ENCODE data around the gene CHCHD10. TPM values are rescaled to one million over a fixed set of nuclear protein-coding genes. Genes with fewer than 3 reads are reported as not detected.

The CHCHD10 gene
- polyA plus RNA-seq, 3 donors: 75.1 to 432 (median 284) TPM

DNA sequence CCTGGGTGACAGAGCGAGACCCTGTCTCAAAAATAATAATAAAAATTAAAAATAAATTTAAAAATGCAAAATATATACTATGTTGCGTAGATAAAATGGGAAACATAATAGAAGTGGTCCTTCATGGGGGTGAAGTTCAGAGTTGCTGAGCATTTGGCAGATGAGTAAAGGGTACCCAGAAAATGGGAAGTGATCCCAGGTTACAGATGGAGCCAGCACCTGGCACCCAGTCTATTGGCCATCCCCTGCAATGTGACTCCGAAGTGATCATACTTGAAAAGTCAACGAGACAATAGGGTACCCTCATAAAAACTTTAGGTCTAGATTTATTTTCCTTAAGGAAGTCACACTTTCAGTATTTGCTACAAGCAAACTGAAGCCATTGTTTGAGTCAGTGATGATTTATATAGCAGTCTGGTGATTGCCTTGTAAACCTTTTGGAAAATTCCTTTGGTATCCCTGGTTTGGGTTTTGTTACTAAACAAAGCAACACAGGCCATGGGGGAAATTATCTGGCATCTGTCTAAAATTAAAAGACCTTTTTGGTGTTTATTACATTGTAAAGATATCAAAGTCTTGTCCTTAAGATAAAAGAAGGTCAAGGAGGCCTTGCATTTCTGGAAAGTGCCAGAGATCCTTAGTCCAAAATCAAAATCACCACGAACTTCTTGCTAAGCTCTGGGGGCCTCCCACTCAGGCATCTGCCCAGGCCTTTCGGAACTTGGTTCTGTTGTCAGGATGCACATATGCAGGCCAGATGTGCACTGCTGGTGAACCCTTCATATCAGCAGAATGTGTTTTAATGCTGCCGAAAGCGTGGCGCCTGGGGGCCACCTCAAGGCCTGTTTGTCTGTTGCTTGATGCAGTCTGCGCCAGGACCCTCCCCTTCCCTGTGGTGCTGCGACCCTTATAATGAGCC is 23.3 kb upstream of the CHCHD10 start:
- H3K27ac ChIP-seq (ENCODE audit: low read depth, low read length): no peak overlapping the region
- WGBS, 3 donors: 59 to 69% (median 68%) methylated on average over 11 of the region's 11 CpGs

- no peak overlapping the region for H3K27ac ChIP-seq (ENCODE audit: low read depth, low read length)
- WGBS, 3 donors: 59 to 90% (median 89%) methylated on average over 4 of the region's 4 CpGs
These were observed 21.9 kb upstream of the CHCHD10 start for GRCh38 chr22:23789638-23790037.

DNA sequence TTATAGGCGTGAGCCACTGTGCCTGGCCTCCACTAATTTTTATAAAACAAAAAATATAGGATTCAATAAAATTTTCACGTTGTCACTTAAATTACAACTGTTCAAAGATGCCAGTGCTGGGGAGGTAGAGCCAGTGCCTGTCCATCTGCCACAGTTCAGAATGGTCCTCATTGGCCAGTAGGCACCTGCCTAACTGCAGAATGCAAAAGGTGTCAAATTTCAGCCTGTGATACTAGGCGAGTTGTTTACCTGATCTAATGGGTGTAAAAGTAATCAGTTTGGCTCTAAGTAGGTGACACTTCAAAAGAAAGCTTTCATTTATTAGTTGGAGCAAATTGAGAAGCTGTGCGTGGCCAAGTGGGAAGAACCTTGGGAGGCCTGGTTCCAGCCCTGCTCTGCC is 21.3 kb upstream of the CHCHD10 start:
- 38 to 88% (median 83%) methylated on average over 4 of the region's 4 CpGs for WGBS, 3 donors
- H3K27ac ChIP-seq (ENCODE audit: low read depth, low read length): no peak overlapping the region

GRCh38 chr22:23787910-23788309 is 20.1 kb upstream of the CHCHD10 start:
- no peak overlapping the region for H3K27ac ChIP-seq (ENCODE audit: low read depth, low read length)
- 58 to 66% (median 61%) methylated on average over 3 of the region's 3 CpGs for WGBS, 3 donors

DNA sequence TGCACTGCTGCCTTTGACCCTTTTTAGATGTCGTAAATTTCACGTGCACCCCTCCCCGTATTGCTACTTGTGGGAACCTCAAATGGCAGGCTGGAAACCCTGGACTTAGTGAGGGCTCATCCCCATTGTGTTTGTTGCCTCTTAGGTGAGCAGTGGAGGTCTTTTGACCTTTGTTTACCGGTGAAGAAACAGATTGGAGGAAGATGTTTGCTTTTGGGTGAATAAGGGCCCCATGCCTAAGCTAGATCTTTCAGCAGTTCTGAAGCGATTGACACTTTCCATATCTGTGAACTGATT is 19.8 kb upstream of the CHCHD10 start:
- H3K27ac ChIP-seq (ENCODE audit: low read depth, low read length): no peak overlapping the region

GRCh38 chr22:23786752-23787599 is 19.2 kb upstream of the CHCHD10 start, which contains the start of gene SMARCB1:
Gene SMARCB1, plus strand, starts transcription at chr22:23786966. Its CDS starts 204 bp downstream, at chr22:23787170.
- peak within 1 kb of the TSS; percentile 83 for H3K27ac ChIP-seq (ENCODE audit: low read depth, low read length)
- WGBS, 3 donors: 0 to 1% (median 0%) methylated on average over 76 to 97 of the region's 97 CpGs

More for the DNA sequence above, 19.8 kb upstream of the CHCHD10 start:
- WGBS, 3 donors: 1 to 5% (median 3%) methylated on average over 5 of the region's 5 CpGs

DNA sequence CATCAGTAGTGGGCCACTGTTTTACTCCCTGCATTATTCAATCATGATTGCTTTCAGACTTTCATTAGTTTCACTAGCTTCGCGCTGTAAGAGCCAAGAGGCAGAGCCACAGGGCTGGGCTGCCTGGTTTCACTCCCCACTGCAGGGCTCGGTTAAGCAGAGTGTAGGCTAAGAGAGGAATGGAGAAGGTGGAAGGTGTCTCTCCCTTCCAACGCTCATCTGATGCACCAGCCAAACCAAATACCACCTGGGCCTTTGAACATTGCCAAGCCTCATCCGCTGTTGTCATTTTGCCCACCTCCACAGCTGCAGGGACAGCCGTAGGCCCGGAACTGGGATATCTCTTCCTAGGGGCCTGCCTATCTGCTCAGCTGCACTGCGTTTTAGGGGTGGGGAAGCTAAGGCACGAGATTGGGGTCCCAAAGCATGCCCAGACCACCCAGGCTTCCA is 18.5 kb upstream of the CHCHD10 start:
- 41 to 53% (median 48%) methylated on average over 9 of the region's 9 CpGs for WGBS, 3 donors
- H3K27ac ChIP-seq (ENCODE audit: low read depth, low read length): no peak overlapping the region

DNA sequence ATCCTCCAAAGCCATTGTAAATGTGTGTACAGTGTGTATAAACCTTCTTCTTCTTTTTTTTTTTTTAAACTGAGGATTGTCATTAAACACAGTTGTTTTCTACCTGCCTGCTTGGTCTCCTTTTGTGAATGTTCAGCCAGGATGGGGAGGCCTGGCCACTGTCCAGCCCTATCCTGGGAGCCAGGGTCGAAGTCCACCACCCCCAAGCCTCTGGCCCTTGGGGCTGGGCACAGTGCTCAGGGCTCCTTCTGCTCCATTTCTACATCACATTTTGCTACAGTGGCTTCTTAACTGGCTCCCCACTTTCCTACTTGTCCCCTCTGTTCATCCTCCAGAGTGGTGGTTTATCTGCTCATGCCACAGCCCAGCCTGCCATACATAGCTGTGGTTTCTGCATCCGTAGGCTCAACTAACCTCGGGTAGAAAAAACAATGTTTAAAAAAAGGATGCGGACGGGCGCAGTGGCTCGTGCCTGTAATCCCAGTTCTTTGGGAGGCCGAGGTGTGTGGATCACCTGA is 16.5 kb upstream of the CHCHD10 start:
- WGBS, 3 donors: 52 to 67% (median 53%) methylated on average over 8 of the region's 8 CpGs
- no peak overlapping the region for H3K27ac ChIP-seq (ENCODE audit: low read depth, low read length)

DNA sequence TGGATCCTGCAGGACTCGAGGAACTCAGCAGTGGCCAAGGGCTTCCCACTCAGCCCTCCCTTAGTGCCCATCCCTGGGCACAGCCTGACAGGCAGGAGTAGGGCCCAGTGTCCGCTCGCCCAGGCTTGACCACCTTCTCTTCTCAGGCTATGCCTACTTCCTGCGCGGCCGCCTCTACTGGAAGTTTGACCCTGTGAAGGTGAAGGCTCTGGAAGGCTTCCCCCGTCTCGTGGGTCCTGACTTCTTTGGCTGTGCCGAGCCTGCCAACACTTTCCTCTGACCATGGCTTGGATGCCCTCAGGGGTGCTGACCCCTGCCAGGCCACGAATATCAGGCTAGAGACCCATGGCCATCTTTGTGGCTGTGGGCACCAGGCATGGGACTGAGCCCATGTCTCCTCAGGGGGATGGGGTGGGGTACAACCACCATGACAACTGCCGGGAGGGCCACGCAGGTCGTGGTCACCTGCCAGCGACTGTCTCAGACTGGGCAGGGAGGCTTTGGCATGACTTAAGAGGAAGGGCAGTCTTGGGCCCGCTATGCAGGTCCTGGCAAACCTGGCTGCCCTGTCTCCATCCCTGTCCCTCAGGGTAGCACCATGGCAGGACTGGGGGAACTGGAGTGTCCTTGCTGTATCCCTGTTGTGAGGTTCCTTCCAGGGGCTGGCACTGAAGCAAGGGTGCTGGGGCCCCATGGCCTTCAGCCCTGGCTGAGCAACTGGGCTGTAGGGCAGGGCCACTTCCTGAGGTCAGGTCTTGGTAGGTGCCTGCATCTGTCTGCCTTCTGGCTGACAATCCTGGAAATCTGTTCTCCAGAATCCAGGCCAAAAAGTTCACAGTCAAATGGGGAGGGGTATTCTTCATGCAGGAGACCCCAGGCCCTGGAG is 15.7 kb upstream of the CHCHD10 start:
- no peak overlapping the region for H3K27ac ChIP-seq (ENCODE audit: low read depth, low read length)
- 74 to 83% (median 83%) methylated on average over 15 of the region's 15 CpGs for WGBS, 3 donors

DNA sequence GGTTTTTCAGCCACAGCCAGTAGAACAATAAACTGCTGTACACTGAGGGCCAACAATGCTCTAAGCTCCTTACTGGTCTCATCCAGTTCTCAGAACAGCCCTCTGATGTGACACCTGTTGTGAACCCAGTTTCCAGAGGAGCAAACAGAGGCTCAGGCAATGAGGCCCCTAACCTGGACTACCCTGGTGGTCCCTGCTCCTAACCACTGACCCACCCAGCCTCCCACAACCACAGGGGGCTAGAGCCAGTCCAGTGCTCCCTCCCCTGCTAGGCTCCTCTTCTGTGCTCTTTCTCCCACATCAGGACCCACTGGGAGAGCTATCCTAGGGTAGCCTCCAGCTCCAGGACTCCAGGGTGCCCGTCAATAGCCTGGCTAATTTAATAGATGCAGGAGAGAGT is 14.9 kb upstream of the CHCHD10 start:
- 90 to 100% (median 100%) methylated on average over 1 of the region's 1 CpG for WGBS, 3 donors
- no peak overlapping the region for H3K27ac ChIP-seq (ENCODE audit: low read depth, low read length)

DNA sequence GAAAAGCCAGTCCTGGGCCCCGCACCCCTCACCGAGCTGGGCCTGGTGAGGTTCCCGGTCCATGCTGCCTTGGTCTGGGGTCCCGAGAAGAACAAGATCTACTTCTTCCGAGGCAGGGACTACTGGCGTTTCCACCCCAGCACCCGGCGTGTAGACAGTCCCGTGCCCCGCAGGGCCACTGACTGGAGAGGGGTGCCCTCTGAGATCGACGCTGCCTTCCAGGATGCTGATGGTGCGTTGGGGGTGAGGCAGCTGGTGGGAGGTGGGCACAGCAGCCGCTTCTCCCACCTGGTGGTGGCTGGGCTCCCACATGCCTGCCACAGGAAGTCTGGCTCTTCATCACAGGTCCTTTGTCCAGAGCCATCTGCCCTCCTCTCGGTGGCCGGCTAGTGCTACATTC is 14.5 kb upstream of the CHCHD10 start:
- H3K27ac ChIP-seq (ENCODE audit: low read depth, low read length): no peak overlapping the region
- WGBS, 3 donors: 91 to 96% (median 95%) methylated on average over 15 to 16 of the region's 16 CpGs

DNA sequence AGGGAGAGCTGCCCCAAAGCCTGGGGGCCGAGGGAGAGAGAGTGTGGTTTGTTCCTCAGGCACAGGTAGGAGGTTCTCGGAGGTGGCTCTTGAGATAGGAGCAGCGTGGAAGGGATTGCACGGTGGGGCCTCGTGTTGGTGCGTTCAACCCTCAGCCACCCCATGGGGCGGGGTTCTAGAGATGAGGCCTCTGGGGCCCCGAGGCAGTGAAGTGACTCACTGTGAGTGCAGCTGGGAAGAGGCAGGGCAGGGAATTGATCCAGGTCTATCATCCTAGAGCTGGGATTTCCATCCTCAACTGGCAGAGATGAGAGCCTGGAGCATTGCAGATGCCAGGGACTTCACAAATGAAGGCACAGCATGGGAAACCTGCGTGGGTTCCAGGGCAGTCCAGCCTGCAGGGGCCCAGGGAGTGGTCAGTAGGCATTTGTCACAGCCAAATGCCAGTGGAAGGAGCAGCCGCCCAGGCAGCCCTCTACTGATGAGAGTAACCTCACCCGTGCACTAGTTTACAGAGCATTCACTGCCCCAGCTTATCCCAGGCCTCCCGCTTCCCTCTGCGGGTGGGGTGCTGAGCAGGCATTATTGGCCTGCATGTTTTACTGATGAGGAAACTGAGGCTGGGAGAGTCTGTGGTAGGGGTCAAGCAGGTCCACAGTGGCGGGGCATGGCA is 13.9 kb upstream of the CHCHD10 start:
- WGBS, 3 donors: 75 to 86% (median 76%) methylated on average over 14 of the region's 14 CpGs
- no peak overlapping the region for H3K27ac ChIP-seq (ENCODE audit: low read depth, low read length)

GRCh38 chr22:23781065-23781464 is 13.3 kb upstream of the CHCHD10 start:
- 82 to 92% (median 85%) methylated on average over 15 of the region's 15 CpGs for WGBS, 3 donors
- H3K27ac ChIP-seq (ENCODE audit: low read depth, low read length): no peak overlapping the region

GRCh38 chr22:23780146-23780748 is 12.5 kb upstream of the CHCHD10 start:
- 90 to 94% (median 92%) methylated on average over 20 of the region's 20 CpGs for WGBS, 3 donors
- no peak overlapping the region for H3K27ac ChIP-seq (ENCODE audit: low read depth, low read length)

- H3K27ac ChIP-seq (ENCODE audit: low read depth, low read length): no peak overlapping the region
- 88 to 95% (median 93%) methylated on average over 5 of the region's 5 CpGs for WGBS, 3 donors
These were observed 12.0 kb upstream of the CHCHD10 start for GRCh38 chr22:23779731-23780130.

DNA sequence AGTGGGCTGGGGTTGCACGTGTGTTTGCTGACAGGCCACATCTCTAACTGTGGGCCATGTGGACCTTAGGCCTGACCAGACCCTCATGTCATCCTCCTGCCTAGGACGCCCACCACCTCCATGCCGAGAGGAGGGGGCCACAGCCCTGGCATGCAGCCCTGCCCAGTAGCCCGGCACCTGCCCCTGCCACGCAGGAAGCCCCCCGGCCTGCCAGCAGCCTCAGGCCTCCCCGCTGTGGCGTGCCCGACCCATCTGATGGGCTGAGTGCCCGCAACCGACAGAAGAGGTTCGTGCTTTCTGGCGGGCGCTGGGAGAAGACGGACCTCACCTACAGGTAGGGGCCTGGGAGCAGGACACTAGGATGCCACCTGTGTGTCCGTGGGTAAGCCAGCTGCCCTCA is 11.3 kb upstream of the CHCHD10 start:
- H3K27ac ChIP-seq (ENCODE audit: low read depth, low read length): no peak overlapping the region
- 87 to 95% (median 91%) methylated on average over 16 of the region's 16 CpGs for WGBS, 3 donors

- 82 to 86% (median 86%) methylated on average over 3 of the region's 3 CpGs for WGBS, 3 donors
- no peak overlapping the region for H3K27ac ChIP-seq (ENCODE audit: low read depth, low read length)
These were observed 10.8 kb upstream of the CHCHD10 start for GRCh38 chr22:23778577-23778900.
